ENCODE data around the gene ADARB2. TPM values are rescaled to one million over a fixed set of nuclear protein-coding genes. Genes with fewer than 3 reads are reported as not detected.

The ADARB2 gene
- polyA plus RNA-seq, 3 donors: not detected

DNA sequence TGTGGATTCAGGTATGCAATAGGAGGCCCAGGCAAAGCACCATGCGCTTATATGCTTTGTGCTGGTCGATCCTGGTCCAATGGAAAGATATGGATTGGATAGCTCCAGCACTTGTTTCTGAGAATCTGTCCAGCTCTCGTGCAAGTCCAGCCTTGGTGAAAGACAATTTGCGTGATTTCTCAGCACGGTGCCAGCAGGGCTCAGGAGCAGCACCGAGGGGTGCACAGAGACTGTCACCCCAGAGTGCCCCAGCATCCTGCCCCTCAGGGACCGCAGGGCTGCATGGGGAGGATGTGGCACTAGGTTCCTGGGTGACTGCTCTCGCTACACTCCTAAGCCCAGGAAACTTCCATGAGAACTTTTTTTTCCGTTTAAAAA is 455.9 kb downstream of the ADARB2 start:
- H3K79me2 ChIP-seq (ENCODE audit: insufficient read depth, low read length): no peaks in the 10 kb centered on the region
- H3K9ac ChIP-seq (ENCODE audit: insufficient read depth, low read length, poor library complexity, severe bottlenecking): no peak overlapping the region
- peaks cover 0 to 3% (median 0%) of the 10 kb centered on the region in 7 donors for H3K9me3 Mint-ChIP-seq
- H3K4me3 Mint-ChIP-seq: no peak overlapping the region
- H3K4me3 ChIP-seq (replicated peaks in 1 of 3; ENCODE audit: low read depth in 2 of 3, low read length in 3 of 3): no peak overlapping the region
- no peaks in the 10 kb centered on the region for H3K4me1 ChIP-seq (ENCODE audit: control insufficient read depth in 1 of 2, insufficient read depth in 2 of 2, low read length in 2 of 2)
- H3K27me3 ChIP-seq (ENCODE audit: control insufficient read depth in 2 of 2, insufficient read depth in 2 of 2, low read length in 2 of 2): no peaks in the 10 kb centered on the region
- no peaks in the 10 kb centered on the region for H3K4me1 Mint-ChIP-seq
- no peaks in the 10 kb centered on the region for H3K9me3 ChIP-seq (replicated peaks in 1 of 2; ENCODE audit: control insufficient read depth in 1 of 2, insufficient read depth in 1 of 2, low read length in 2 of 2)
- peaks cover 0 to 4% (median 3%) of the 10 kb centered on the region in 3 donors for H3K27me3 Mint-ChIP-seq (ENCODE audit: low read depth in 3 of 3)
- H3K4me2 ChIP-seq (replicated peaks; ENCODE audit: extremely low read depth, low read length, poor library complexity, severe bottlenecking): no peak overlapping the region
- no peaks in the 10 kb centered on the region for H3K36me3 Mint-ChIP-seq
- intact Hi-C loops (cut with micrococcal nuclease): no loop called here
- WGBS (ENCODE audit: insufficient coverage): 89% methylated on average over 7 of the region's 9 CpGs
- H3K36me3 ChIP-seq (replicated peaks in 1 of 2; ENCODE audit: control insufficient read depth in 1 of 2, insufficient read depth in 2 of 2, low read length in 2 of 2): no peaks in the 10 kb centered on the region
- H3K27ac ChIP-seq (ENCODE audit: low read depth in 1 of 2, low read length in 2 of 2): no peak overlapping the region
- DNase-seq: no peak
- H3K27ac Mint-ChIP-seq: no peak overlapping the region
- no peak overlapping the region for H2AFZ ChIP-seq (ENCODE audit: insufficient read depth, low read depth, low read length, poor library complexity, severe bottlenecking)
- no peaks in the 10 kb centered on the region for H4K20me1 ChIP-seq (ENCODE audit: insufficient read depth, low read length)
- TF ChIP-seq, protein P1, sequence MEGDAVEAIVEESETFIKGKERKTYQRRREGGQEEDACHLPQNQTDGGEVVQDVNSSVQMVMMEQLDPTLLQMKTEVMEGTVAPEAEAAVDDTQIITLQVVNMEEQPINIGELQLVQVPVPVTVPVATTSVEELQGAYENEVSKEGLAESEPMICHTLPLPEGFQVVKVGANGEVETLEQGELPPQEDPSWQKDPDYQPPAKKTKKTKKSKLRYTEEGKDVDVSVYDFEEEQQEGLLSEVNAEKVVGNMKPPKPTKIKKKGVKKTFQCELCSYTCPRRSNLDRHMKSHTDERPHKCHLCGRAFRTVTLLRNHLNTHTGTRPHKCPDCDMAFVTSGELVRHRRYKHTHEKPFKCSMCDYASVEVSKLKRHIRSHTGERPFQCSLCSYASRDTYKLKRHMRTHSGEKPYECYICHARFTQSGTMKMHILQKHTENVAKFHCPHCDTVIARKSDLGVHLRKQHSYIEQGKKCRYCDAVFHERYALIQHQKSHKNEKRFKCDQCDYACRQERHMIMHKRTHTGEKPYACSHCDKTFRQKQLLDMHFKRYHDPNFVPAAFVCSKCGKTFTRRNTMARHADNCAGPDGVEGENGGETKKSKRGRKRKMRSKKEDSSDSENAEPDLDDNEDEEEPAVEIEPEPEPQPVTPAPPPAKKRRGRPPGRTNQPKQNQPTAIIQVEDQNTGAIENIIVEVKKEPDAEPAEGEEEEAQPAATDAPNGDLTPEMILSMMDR (IDR thresholded peaks at IDR 0.05): no peak

DNA sequence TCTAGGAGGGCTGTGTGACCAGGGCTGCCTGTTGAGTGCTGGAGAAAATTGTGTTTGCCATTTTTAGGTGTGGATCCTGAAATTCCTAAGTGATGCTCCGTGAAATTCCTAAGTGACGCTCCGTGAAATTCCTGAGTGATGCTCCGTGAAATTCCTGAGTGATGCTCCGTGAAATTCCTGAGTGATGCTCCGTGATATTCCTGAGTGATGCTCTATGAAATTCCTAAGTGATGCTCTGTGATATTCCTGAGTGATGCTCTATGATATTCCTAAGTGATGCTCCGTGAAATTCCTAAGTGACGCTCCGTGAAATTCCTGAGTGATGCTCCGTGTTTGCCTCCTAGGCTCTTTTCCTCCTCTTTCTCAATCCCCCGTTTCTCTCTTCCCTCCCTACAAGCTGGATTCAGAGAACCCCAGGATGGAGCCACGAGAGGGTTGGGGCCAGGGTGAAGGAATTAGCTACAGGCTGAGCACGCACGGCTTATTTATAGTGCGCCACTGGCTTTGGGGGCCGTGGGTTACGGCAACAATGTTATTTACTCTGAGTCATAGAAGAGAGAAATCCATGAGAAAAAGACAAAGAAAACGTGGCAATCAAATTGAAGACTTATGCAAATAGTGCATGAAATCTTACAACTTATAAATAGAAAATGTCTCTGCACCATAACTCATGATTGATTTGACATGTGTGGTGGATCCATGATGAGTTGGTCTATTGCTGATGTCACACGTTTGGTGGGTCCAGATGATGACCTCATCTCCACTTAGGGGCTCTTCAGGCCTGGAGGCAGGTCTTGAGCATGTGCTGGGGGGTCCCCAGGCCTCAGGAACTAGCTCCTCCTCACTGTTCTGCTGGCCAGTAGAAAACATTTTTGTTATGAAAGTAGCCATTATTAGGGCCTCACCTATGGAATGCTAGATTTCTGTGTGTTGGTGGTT is 456.6 kb downstream of the ADARB2 start:
- TF ChIP-seq, protein P1 (IDR thresholded peaks at IDR 0.05): no peak
- no peak overlapping the region for H3K27ac Mint-ChIP-seq
- Histone ChIP-seq H3K27me3 (ENCODE audit: control insufficient read depth in 2 of 2, insufficient read depth in 2 of 2, low read length in 2 of 2) (no peaks in the 10 kb centered on the region), H3K4me1 (ENCODE audit: control insufficient read depth in 1 of 2, insufficient read depth in 2 of 2, low read length in 2 of 2) (no peaks in the 10 kb centered on the region), H3K79me2 (ENCODE audit: insufficient read depth, low read length) (no peaks in the 10 kb centered on the region), H3K9ac (ENCODE audit: insufficient read depth, low read length, poor library complexity, severe bottlenecking) (no peak overlapping the region), H3K4me2 (replicated peaks; ENCODE audit: extremely low read depth, low read length, poor library complexity, severe bottlenecking) (no peak overlapping the region), H2AFZ (ENCODE audit: insufficient read depth, low read depth, low read length, poor library complexity, severe bottlenecking) (no peak overlapping the region), H3K4me3 (replicated peaks in 1 of 3; ENCODE audit: low read depth in 2 of 3, low read length in 3 of 3) (no peak overlapping the region), H4K20me1 (ENCODE audit: insufficient read depth, low read length) (no peaks in the 10 kb centered on the region), H3K27ac (ENCODE audit: low read depth in 1 of 2, low read length in 2 of 2) (no peak overlapping the region), H3K9me3 (replicated peaks in 1 of 2; ENCODE audit: control insufficient read depth in 1 of 2, insufficient read depth in 1 of 2, low read length in 2 of 2) (no peaks in the 10 kb centered on the region), H3K36me3 (replicated peaks in 1 of 2; ENCODE audit: control insufficient read depth in 1 of 2, insufficient read depth in 2 of 2, low read length in 2 of 2) (no peaks in the 10 kb centered on the region)
- DNase-seq: no peak
- peaks cover 0 to 4% (median 3%) of the 10 kb centered on the region in 3 donors for H3K27me3 Mint-ChIP-seq (ENCODE audit: low read depth in 3 of 3)
- intact Hi-C loops (cut with micrococcal nuclease): no loop called here
- H3K4me3 Mint-ChIP-seq: no peak overlapping the region
- WGBS (ENCODE audit: insufficient coverage): 94% methylated on average over 12 of the region's 19 CpGs
- H3K36me3 Mint-ChIP-seq: no peaks in the 10 kb centered on the region
- H3K4me1 Mint-ChIP-seq: no peaks in the 10 kb centered on the region
- H3K9me3 Mint-ChIP-seq: peaks cover 0 to 3% (median 0%) of the 10 kb centered on the region in 7 donors
